Body of pancreas (tissue), 4 donors: ENCODE data around the gene OSBPL10.

Experiments
- POLR2A ChIP-seq, 3 donors: fragments of 450-650 bp; IDR thresholded peaks; one replicate each; pipeline ENCODE4 v1.6.1; 2016; ENCODE audit warnings: antibody characterized with exemption in 3 of 3, mild to moderate bottlenecking in 2 of 3
- TF ChIP-seq, protein P1 (sequence below), 7 experiments: fragments of 450-650 bp in 4 of 7; fragments of 200-600 bp in 3 of 7; sonication (generic) in 3 of 7; IDR thresholded peaks; one replicate each; pipeline ENCODE4 v1.5.1; 2016 to 2019; ENCODE audit warnings: antibody characterized with exemption in 7 of 7

DNA sequence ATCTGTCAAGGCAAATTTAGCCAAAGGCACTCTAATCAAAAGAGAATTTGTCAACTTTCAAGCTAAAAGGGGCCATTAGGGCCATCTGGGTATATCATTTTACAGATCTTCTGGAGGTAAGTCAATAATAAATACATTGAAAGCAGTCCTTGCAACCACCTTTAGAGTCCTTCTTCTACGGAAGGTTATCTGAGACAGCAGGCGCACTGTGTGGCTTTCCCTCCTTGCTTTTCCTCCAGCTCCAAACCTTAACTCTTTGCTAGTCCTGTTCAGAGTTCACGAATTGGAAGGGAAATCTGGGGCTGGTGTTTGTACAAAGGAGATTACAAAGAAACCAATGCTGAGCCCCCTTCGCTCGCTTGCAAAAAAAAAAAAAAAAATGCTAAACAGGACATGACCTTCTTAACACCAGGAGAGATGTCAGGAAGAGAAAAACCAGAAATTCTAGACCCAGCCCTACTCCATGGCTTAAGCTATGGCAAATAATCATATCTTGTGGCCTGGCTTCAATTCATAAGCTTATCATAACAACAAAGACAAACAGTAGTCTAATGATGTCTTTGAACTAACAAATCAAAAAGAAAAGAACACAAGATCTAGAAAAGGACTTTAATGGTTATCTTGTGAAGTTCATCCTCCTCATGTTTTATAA, 232.7 kb downstream of the OSBPL10 start:
- TF ChIP-seq, protein P1, sequence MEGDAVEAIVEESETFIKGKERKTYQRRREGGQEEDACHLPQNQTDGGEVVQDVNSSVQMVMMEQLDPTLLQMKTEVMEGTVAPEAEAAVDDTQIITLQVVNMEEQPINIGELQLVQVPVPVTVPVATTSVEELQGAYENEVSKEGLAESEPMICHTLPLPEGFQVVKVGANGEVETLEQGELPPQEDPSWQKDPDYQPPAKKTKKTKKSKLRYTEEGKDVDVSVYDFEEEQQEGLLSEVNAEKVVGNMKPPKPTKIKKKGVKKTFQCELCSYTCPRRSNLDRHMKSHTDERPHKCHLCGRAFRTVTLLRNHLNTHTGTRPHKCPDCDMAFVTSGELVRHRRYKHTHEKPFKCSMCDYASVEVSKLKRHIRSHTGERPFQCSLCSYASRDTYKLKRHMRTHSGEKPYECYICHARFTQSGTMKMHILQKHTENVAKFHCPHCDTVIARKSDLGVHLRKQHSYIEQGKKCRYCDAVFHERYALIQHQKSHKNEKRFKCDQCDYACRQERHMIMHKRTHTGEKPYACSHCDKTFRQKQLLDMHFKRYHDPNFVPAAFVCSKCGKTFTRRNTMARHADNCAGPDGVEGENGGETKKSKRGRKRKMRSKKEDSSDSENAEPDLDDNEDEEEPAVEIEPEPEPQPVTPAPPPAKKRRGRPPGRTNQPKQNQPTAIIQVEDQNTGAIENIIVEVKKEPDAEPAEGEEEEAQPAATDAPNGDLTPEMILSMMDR (IDR thresholded peaks at IDR 0.05) = no peak
- no peak for TF ChIP-seq POLR2A (IDR thresholded peaks at IDR 0.05)
